Spinal cord (tissue), 10 donors: Measurements from ENCODE around the gene HMGCS2. TPM values are rescaled to one million over a fixed set of nuclear protein-coding genes. Genes with fewer than 3 reads are reported as not detected.

Experiments used
- DNase-seq, 6 donors: peaks; one replicate each; pipeline versions ENCODE4 v3.0.0 to v3.0.0-alpha.2; 2013 to 2015; ENCODE audit warnings: low spot score in 6 of 6, low read depth in 4 of 6
- H3K27ac ChIP-seq: one replicate; pipeline ENCODE4 v1.5.1; 2013; ENCODE audit warnings: low read depth, low read length, control low read depth
- H3K27me3 ChIP-seq: one replicate; pipeline ENCODE4 v1.6.1; 2013; ENCODE audit warnings: low read length; ENCODE audit not compliant: control insufficient read depth, insufficient read depth
- H3K36me3 ChIP-seq: one replicate; pipeline ENCODE4 v1.6.1; 2013; ENCODE audit warnings: low read length; ENCODE audit not compliant: control insufficient read depth, insufficient read depth
- H3K4me1 ChIP-seq: one replicate; pipeline ENCODE4 v1.6.1; 2013; ENCODE audit warnings: low read length; ENCODE audit not compliant: control insufficient read depth, insufficient read depth
- H3K4me3 ChIP-seq: one replicate; pipeline ENCODE4 v1.5.1; 2013; ENCODE audit warnings: low read depth, low read length, control low read depth
- H3K9me3 ChIP-seq: one replicate; pipeline ENCODE4 v1.6.1; 2013; ENCODE audit warnings: low read length; ENCODE audit not compliant: control insufficient read depth, insufficient read depth
- WGBS: methylation state at CpG from one replicate; pipeline ENCODE4 v1.1.5; 2013; ENCODE audit warnings: missing lambda C conversion rate; ENCODE audit not compliant: insufficient coverage; 5-methylcytosine and 5-hydroxymethylcytosine counted together
- polyA plus RNA-seq, 2 donors: library from polyadenylated mRNA; unstranded; fragments of 120-200 nt; gene quantifications; one replicate each; pipeline ENCODE4 v1.2.1, GENCODE V29; 2013; ENCODE audit not compliant: insufficient read length in 2 of 2
- total RNA-seq, 2 donors: library from RNA; depleted of rRNA in 1 of 2; stranded (reverse); fragments of 120-200 nt in 1 of 2; fragments of >200 nt in 1 of 2; gene quantifications; one replicate each; pipeline versions ENCODE4 v1.2.3 to v1.2.4, GENCODE V29; 2013 to 2014
- donor health status: healthy.

Gene HMGCS2
- total and polyA plus RNA-seq, 4 donors, result 0.27 to 1.8 (median 0.63) TPM; not detected in 1

- no peaks in the 10 kb centered on the region for H3K4me1 ChIP-seq
- WGBS, result 100% methylated on average over 1 of the region's 4 CpGs
Measured at GRCh38 chr1:119806489-119806888, 37.8 kb upstream of the HMGCS2 start.

GRCh38 chr1:119805746-119806145, 37.0 kb upstream of the HMGCS2 start:
- H3K4me1 ChIP-seq, result no peaks in the 10 kb centered on the region
- no peak for DNase-seq
- no peaks in the 10 kb centered on the region for H3K27me3 ChIP-seq
- WGBS, result 93% methylated on average over 12 of the region's 13 CpGs
- no peaks in the 10 kb centered on the region for H3K36me3 ChIP-seq
- H3K4me3 ChIP-seq, result no peak overlapping the region
- no peak overlapping the region for H3K27ac ChIP-seq
- H3K9me3 ChIP-seq, result no peaks in the 10 kb centered on the region

More at GRCh38 chr1:119806489-119806888, 37.8 kb upstream of the HMGCS2 start:
- H3K36me3 ChIP-seq, result no peaks in the 10 kb centered on the region
- H3K9me3 ChIP-seq, result no peaks in the 10 kb centered on the region
- DNase-seq, result no peak
- no peak overlapping the region for H3K4me3 ChIP-seq
- H3K27me3 ChIP-seq, result no peaks in the 10 kb centered on the region
- H3K27ac ChIP-seq, result no peak overlapping the region

- WGBS, result 81% methylated on average over 8 of the region's 8 CpGs
- Histone ChIP-seq H3K4me1 (no peaks in the 10 kb centered on the region), H3K27ac (no peak overlapping the region), H3K27me3 (no peaks in the 10 kb centered on the region), H3K4me3 (no peak overlapping the region), H3K9me3 (no peaks in the 10 kb centered on the region), H3K36me3 (no peaks in the 10 kb centered on the region)
- DNase-seq, result no peak
Measured at GRCh38 chr1:119805247-119805646, 36.5 kb upstream of the HMGCS2 start.

- H3K4me1 ChIP-seq, result no peaks in the 10 kb centered on the region
- no peak overlapping the region for H3K4me3 ChIP-seq
- no peak for DNase-seq
- no peaks in the 10 kb centered on the region for H3K36me3 ChIP-seq
- no peaks in the 10 kb centered on the region for H3K27me3 ChIP-seq
- no peaks in the 10 kb centered on the region for H3K9me3 ChIP-seq
- H3K27ac ChIP-seq, result no peak overlapping the region
- 79% methylated on average over 14 of the region's 15 CpGs for WGBS
Measured at GRCh38 chr1:119799599-119800177, 31.0 kb upstream of the HMGCS2 start.

- Histone ChIP-seq H3K27me3 (no peaks in the 10 kb centered on the region), H3K4me1 (no peaks in the 10 kb centered on the region), H3K27ac (no peak overlapping the region), H3K36me3 (no peaks in the 10 kb centered on the region), H3K9me3 (no peaks in the 10 kb centered on the region), H3K4me3 (no peak overlapping the region)
- DNase-seq, result no peak
- no CpG with 5 or more reads among the region's 4 CpGs for WGBS
Measured at GRCh38 chr1:119799003-119799402, 30.3 kb upstream of the HMGCS2 start.

GRCh38 chr1:119797606-119798005, 28.9 kb upstream of the HMGCS2 start:
- Histone ChIP-seq H3K9me3 (no peaks in the 10 kb centered on the region), H3K4me1 (no peaks in the 10 kb centered on the region), H3K36me3 (no peaks in the 10 kb centered on the region), H3K27ac (no peak overlapping the region), H3K4me3 (no peak overlapping the region), H3K27me3 (no peaks in the 10 kb centered on the region)
- DNase-seq, result no peak
- 73% methylated on average over 2 of the region's 7 CpGs for WGBS

- Histone ChIP-seq H3K27ac (no peak overlapping the region), H3K4me1 (no peaks in the 10 kb centered on the region), H3K36me3 (no peaks in the 10 kb centered on the region), H3K9me3 (no peaks in the 10 kb centered on the region), H3K27me3 (no peaks in the 10 kb centered on the region), H3K4me3 (no peak overlapping the region)
- no peak for DNase-seq
- 60% methylated on average over 1 of the region's 1 CpG for WGBS
Measured at GRCh38 chr1:119797162-119797561, 28.5 kb upstream of the HMGCS2 start.

GRCh38 chr1:119795261-119796200, 26.8 kb upstream of the HMGCS2 start:
- DNase-seq, result no peak
- WGBS, result 76% methylated on average over 5 of the region's 9 CpGs

GRCh38 chr1:119794876-119795240, 26.2 kb upstream of the HMGCS2 start:
- Histone ChIP-seq H3K4me1 (no peaks in the 10 kb centered on the region), H3K9me3 (no peaks in the 10 kb centered on the region), H3K27me3 (no peaks in the 10 kb centered on the region), H3K27ac (no peak overlapping the region), H3K36me3 (no peaks in the 10 kb centered on the region), H3K4me3 (no peak overlapping the region)
- WGBS, result 63% methylated on average over 2 of the region's 3 CpGs
- DNase-seq, result no peak

More at GRCh38 chr1:119795261-119796200, 26.8 kb upstream of the HMGCS2 start:
- H3K4me1 ChIP-seq, result no peaks in the 10 kb centered on the region
- H3K36me3 ChIP-seq, result no peaks in the 10 kb centered on the region
- H3K27ac ChIP-seq, result no peak overlapping the region
- H3K27me3 ChIP-seq, result no peaks in the 10 kb centered on the region
- H3K9me3 ChIP-seq, result no peaks in the 10 kb centered on the region
- no peak overlapping the region for H3K4me3 ChIP-seq
